OCI-LY7 (cell line): ENCODE measurements around the gene GNA12. TPM values are rescaled to one million over a fixed set of nuclear protein-coding genes. Genes with fewer than 3 reads are reported as not detected.

Experiments used
- BruUV-seq: library from RNA; stranded (reverse); fragments of 400-500 nt; replicated peaks from 2 replicates; lab custom pipeline; 2021; lab: Mats Ljungman, UMichigan
- CTCF ChIA-PET: fragments of 300-600 bp; sonication (Branson Sonifier 250); formaldehyde crosslinking; loops from one replicate; lab custom pipeline; 2022; ENCODE audit warnings: antibody characterized with exemption; ENCODE audit not compliant: unreplicated experiment; lab: Charles Lee
- POLR2A ChIA-PET: fragments of 300-600 bp; sonication (Branson Sonifier 250); formaldehyde crosslinking; loops from one replicate; lab custom pipeline; 2022; ENCODE audit warnings: antibody characterized with exemption; lab: Charles Lee
- DNase-seq: peaks from one replicate; pipeline ENCODE4 v3.0.0-alpha.2; 2015; ENCODE audit warnings: low spot score
- H2AFZ ChIP-seq: fragments of 200-600 bp; sonication (generic), shearing (Covaris generic); 2 replicates; pipeline ENCODE4 v1.6.1; 2014; ENCODE audit warnings: mild to moderate bottlenecking, antibody characterized with exemption, low read length, moderate library complexity
- H3K27ac ChIP-seq: fragments of 200-600 bp; sonication (generic); 2 replicates; pipeline ENCODE4 v1.5.1; 2014; ENCODE audit warnings: mixed run types, low read depth, mild to moderate bottlenecking, moderate library complexity, low read length, inconsistent platforms; ENCODE audit not compliant: poor library complexity, severe bottlenecking
- H3K36me3 ChIP-seq: fragments of 200-600 bp; sonication (generic); 2 replicates; pipeline ENCODE4 v1.6.1; 2014; ENCODE audit warnings: mild to moderate bottlenecking, antibody characterized with exemption, low read length, moderate library complexity, mixed read lengths; ENCODE audit not compliant: insufficient read depth
- H3K4me1 ChIP-seq: fragments of 200-600 bp; sonication (generic); 2 replicates; pipeline ENCODE4 v1.5.1; 2014; ENCODE audit warnings: mild to moderate bottlenecking, low read length; ENCODE audit not compliant: insufficient read depth, poor library complexity, severe bottlenecking
- H3K4me2 ChIP-seq: fragments of 200-600 bp; sonication (generic); 2 replicates; pipeline ENCODE4 v1.6.1; 2014; ENCODE audit warnings: mild to moderate bottlenecking, low read length
- H3K4me3 ChIP-seq: fragments of 200-600 bp; sonication (generic); 2 replicates; pipeline ENCODE4 v1.5.1; 2014; ENCODE audit warnings: mild to moderate bottlenecking, low read depth, low read length; ENCODE audit not compliant: poor library complexity, severe bottlenecking
- H3K79me2 ChIP-seq: fragments of 200-600 bp; sonication (generic); 2 replicates; pipeline ENCODE4 v1.6.1; 2016; ENCODE audit warnings: low read depth, mild to moderate bottlenecking, low read length, moderate library complexity, mixed read lengths; ENCODE audit not compliant: insufficient read depth
- H3K9me2 ChIP-seq: fragments of 200-600 bp; sonication (generic); 2 replicates; pipeline ENCODE4 v1.6.1; 2016; ENCODE audit warnings: mild to moderate bottlenecking, low read length, mixed read lengths; ENCODE audit not compliant: insufficient read depth
- H3K9me3 ChIP-seq: fragments of 200-600 bp; sonication (generic); 2 replicates; pipeline ENCODE4 v1.6.1; 2014; ENCODE audit warnings: mild to moderate bottlenecking, mixed run types, low read length, mixed read lengths
- H4K20me1 ChIP-seq: fragments of 200-600 bp; sonication (generic); 2 replicates; pipeline ENCODE4 v1.6.1; 2014; ENCODE audit warnings: mild to moderate bottlenecking, antibody characterized with exemption, low read length, moderate library complexity, mixed read lengths; ENCODE audit not compliant: insufficient read depth
- EZH2phosphoT487 ChIP-seq: fragments of 200-600 bp; sonication (generic); IDR thresholded peaks from 2 replicates; pipeline ENCODE4 v1.6.1; 2018; ENCODE audit warnings: low read depth, borderline replicate concordance, mild to moderate bottlenecking, mixed run types, antibody characterized with exemption, low read length, moderate library complexity, mixed read lengths
- intact Hi-C: fragments of 100-400 bp; cut with micrococcal nuclease; formaldehyde crosslinking; loops from one replicate; pipeline ENCODE4 v1.10.0; 2022; ENCODE audit not compliant: unreplicated experiment
- total RNA-seq, 2 experiments: library from RNA; depleted of rRNA in 1 of 2; stranded (reverse); fragments of >200 nt in 1 of 2; shearing (Covaris generic) in 1 of 2; gene quantifications; 2 replicates each; pipeline ENCODE4 v1.2.3, GENCODE V29; 2014 to 2022
- TF ChIP-seq, protein P1 (sequence below): fragments of 200-600 bp; sonication (generic); conservative IDR thresholded peaks from 2 replicates; pipeline ENCODE4 v1.5.1; 2014; ENCODE audit warnings: mild to moderate bottlenecking, antibody characterized with exemption, low read length, moderate library complexity, mixed read lengths

The GNA12 gene
- total RNA-seq, 2 experiments from 2014 or later, result 10.3 to 35.9 TPM

DNA sequence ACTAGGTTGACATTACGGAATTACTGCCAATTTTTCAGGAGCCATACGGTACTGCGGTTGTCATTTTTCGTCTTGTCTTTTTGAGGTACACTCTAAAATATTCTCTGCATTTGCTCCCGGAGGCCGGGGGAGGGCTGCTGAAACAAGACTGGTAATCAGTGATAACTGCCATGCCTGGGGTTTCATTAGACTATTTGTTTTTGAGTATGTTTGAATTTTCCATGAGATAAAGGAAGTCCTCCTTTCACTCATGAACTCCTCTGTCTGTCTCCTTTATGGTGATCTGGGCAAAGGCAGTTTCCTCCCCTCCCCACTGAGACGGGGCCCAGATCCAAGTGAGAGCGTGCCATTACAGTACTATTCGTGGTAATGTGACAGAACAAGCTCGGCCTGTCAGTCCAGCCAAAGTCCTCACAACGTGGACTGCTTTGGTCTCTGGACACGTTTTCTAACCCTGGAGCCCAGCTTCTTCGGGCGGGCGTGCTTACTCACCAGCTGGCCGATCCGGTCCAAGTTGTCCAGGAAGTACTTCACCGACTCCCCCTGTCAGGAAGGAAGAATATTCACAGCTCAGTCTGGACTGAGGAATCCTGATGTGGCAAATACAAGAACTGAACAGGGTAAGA lies 111.0 kb downstream of the GNA12 start:
- H3K79me2 ChIP-seq, result no peaks in the 10 kb centered on the region
- no TSS peak for BruUV-seq
- H4K20me1 ChIP-seq, result no peaks in the 10 kb centered on the region
- 0 out of 2 replicates have a peak, but pooled peaks cover 4% of the 10 kb centered on the region for H3K36me3 ChIP-seq
- ChIA-PET CTCF (no interaction called here), POLR2A (interaction anchor here (0.6 kb wide), 1 partner anchor 167 kb away, joined by 6 read pairs; no protein-coding TSS in a partner anchor)
- TF ChIP-seq, protein P1, sequence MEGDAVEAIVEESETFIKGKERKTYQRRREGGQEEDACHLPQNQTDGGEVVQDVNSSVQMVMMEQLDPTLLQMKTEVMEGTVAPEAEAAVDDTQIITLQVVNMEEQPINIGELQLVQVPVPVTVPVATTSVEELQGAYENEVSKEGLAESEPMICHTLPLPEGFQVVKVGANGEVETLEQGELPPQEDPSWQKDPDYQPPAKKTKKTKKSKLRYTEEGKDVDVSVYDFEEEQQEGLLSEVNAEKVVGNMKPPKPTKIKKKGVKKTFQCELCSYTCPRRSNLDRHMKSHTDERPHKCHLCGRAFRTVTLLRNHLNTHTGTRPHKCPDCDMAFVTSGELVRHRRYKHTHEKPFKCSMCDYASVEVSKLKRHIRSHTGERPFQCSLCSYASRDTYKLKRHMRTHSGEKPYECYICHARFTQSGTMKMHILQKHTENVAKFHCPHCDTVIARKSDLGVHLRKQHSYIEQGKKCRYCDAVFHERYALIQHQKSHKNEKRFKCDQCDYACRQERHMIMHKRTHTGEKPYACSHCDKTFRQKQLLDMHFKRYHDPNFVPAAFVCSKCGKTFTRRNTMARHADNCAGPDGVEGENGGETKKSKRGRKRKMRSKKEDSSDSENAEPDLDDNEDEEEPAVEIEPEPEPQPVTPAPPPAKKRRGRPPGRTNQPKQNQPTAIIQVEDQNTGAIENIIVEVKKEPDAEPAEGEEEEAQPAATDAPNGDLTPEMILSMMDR, result no peak
- TF ChIP-seq EZH2phosphoT487, result no peak
- H3K4me3 ChIP-seq, result no peak overlapping the region
- H3K27ac ChIP-seq, result no peak overlapping the region
- H3K9me3 ChIP-seq, result no peaks in the 10 kb centered on the region
- intact Hi-C loops, result no loop called here
- no peak overlapping the region for H2AFZ ChIP-seq
- H3K4me2 ChIP-seq, result no peak overlapping the region
- H3K4me1 ChIP-seq, result no peaks in the 10 kb centered on the region
- no peak for DNase-seq
- H3K9me2 ChIP-seq, result no peaks in the 10 kb centered on the region

DNA sequence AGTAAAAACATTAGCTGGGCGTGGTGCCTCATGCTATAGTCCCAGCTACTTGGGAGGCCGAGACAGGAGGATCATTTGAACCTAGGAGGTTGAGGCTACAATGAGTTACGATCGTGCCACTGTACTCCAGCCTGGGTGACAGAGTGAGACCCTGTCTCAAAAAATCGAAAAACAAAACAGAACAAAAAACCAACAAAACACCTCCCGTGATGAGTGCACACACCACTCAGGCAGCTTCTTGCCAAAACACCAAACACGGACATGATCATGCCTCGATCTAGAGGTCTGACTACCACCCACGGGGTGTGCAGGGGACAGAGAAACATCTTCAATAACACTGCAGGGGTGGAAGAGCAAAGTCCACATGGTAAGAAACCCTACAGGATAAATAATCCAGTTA lies 111.7 kb downstream of the GNA12 start:
- Histone ChIP-seq H3K36me3 (0 out of 2 replicates have a peak, but pooled peaks cover 4% of the 10 kb centered on the region), H3K4me3 (no peak overlapping the region), H3K4me2 (no peak overlapping the region), H3K4me1 (no peaks in the 10 kb centered on the region), H3K9me2 (no peaks in the 10 kb centered on the region), H3K79me2 (no peaks in the 10 kb centered on the region), H4K20me1 (no peaks in the 10 kb centered on the region), H3K27ac (no peak overlapping the region), H3K9me3 (no peaks in the 10 kb centered on the region), H2AFZ (no peak overlapping the region)
- TF ChIP-seq, protein P1, result no peak
- TF ChIP-seq EZH2phosphoT487, result no peak
- BruUV-seq, result no TSS peak
- intact Hi-C loops, result no loop called here
- POLR2A ChIA-PET, result interaction anchor here (0.6 kb wide), 1 partner anchor 8 kb away, joined by 3 read pairs; no protein-coding TSS in a partner anchor
- no peak for DNase-seq
- CTCF ChIA-PET, result no interaction called here
